ENCODE measurements around the gene ZXDC. TPM values are rescaled to one million over a fixed set of nuclear protein-coding genes. Genes with fewer than 3 reads are reported as not detected.

Gene ZXDC
- total and polyA plus RNA-seq, 9 of the 15 experiments (the other 6 are each of a cell fraction or from before 2014, with no cell fraction given): 0.59 to 13.4 (median 7.3) TPM

DNA sequence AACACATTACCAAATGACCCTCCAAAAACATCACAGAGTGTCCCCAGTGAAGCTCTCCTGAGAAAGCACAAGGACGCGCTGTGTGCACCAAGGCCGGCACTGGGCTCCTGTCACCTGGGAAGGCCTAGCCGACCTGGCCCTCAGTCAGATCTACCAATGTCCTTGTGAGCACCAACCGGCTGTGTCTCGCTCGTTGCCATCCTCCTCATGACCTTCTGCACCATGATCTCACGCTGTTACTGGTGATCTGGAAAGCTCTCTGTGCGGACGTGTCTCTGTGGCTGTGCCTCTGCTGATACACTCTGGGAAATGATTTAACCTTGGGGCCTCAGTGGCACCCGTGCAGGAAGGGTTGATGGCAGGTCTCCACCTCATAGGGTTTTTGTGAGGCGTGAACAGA lies 24.2 kb downstream of the ZXDC start:
- no peak overlapping the region for H3K4me2 ChIP-seq (ENCODE audit: insufficient read depth, low read length)
- H3K36me3 ChIP-seq (ENCODE audit: control insufficient read depth, insufficient read depth, low read length): peaks cover 46% of the 10 kb centered on the region; the same call in 2 of the 3 replicates
- no peak overlapping the region for H2AFZ ChIP-seq (ENCODE audit: low read depth, low read length)
- ChIA-PET CTCF (ENCODE audit: low intra/inter-chr PET ratio) (no interaction called here), POLR2A (interaction anchor here (0.7 to 1.6 kb wide), 3 partner anchors 21 to 204 kb away, joined by 3 to 4 read pairs (median 4); partner anchors contain the start of gene TXNRD3)
- WGBS (ENCODE audit: insufficient coverage, low coverage, missing lambda C conversion rate): 94% methylated on average over 9 of the region's 12 CpGs
- in situ Hi-C loops (cut with MboI) (no loop called here), intact Hi-C loops (cut with micrococcal nuclease) (no loop called here)
- TF ChIP-seq, protein P1, sequence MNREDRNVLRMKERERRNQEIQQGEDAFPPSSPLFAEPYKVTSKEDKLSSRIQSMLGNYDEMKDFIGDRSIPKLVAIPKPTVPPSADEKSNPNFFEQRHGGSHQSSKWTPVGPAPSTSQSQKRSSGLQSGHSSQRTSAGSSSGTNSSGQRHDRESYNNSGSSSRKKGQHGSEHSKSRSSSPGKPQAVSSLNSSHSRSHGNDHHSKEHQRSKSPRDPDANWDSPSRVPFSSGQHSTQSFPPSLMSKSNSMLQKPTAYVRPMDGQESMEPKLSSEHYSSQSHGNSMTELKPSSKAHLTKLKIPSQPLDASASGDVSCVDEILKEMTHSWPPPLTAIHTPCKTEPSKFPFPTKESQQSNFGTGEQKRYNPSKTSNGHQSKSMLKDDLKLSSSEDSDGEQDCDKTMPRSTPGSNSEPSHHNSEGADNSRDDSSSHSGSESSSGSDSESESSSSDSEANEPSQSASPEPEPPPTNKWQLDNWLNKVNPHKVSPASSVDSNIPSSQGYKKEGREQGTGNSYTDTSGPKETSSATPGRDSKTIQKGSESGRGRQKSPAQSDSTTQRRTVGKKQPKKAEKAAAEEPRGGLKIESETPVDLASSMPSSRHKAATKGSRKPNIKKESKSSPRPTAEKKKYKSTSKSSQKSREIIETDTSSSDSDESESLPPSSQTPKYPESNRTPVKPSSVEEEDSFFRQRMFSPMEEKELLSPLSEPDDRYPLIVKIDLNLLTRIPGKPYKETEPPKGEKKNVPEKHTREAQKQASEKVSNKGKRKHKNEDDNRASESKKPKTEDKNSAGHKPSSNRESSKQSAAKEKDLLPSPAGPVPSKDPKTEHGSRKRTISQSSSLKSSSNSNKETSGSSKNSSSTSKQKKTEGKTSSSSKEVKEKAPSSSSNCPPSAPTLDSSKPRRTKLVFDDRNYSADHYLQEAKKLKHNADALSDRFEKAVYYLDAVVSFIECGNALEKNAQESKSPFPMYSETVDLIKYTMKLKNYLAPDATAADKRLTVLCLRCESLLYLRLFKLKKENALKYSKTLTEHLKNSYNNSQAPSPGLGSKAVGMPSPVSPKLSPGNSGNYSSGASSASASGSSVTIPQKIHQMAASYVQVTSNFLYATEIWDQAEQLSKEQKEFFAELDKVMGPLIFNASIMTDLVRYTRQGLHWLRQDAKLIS (CRISPR knock-in tag; IDR thresholded peaks at IDR 0.05): no peak
- TF ChIP-seq CHD4 (IDR thresholded peaks at IDR 0.05; ENCODE audit: insufficient read depth, insufficient replicate concordance, low read depth, low read length, poor library complexity, severe bottlenecking): no peak
- TF ChIP-seq ELF4 (CRISPR knock-in tag; IDR thresholded peaks at IDR 0.05): no peak
- no peak for TF ChIP-seq NR2F6 (CRISPR knock-in tag; IDR thresholded peaks at IDR 0.05)
- TF ChIP-seq PHF20 (IDR thresholded peaks at IDR 0.05; ENCODE audit: partially characterized antibody): no peak
- TF ChIP-seq JUNB (CRISPR knock-in tag; conservative IDR thresholded peaks at IDR 0.05): no peak
- TF ChIP-seq MCM5 (IDR thresholded peaks at IDR 0.05; ENCODE audit: low read depth): no peak
- no peak for TF ChIP-seq HMG20A (CRISPR knock-in tag; conservative IDR thresholded peaks at IDR 0.05)
- no peak for TF ChIP-seq ZEB2 (IDR thresholded peaks at IDR 0.05)
- FAIRE-seq: no peak
- H3K9me3 ChIP-seq (replicated peaks; ENCODE audit: control insufficient read depth, insufficient read depth, low read depth, low read length): no peaks in the 10 kb centered on the region
- no peaks in the 10 kb centered on the region for H3K9me1 ChIP-seq (ENCODE audit: control insufficient read depth, insufficient read depth, low read length)
- H3K79me2 ChIP-seq (ENCODE audit: control insufficient read depth, insufficient read depth, low read length): no peaks in the 10 kb centered on the region; the same call in 2 of the 3 replicates
- H3K4me3 ChIP-seq: no peak overlapping the region
- BruUV-seq (replicated peaks): no TSS peak
- H3K9ac ChIP-seq (ENCODE audit: insufficient read depth in 1 of 2, low read depth in 2 of 2, low read length in 2 of 2): no peak overlapping the region
- H3K4me1 ChIP-seq (replicated peaks in 1 of 2; ENCODE audit: control insufficient read depth in 2 of 2, insufficient read depth in 2 of 2, low read length in 2 of 2): no peaks in the 10 kb centered on the region
- no peak for ATAC-seq
- no peaks in the 10 kb centered on the region; a peak in 1 of 5 replicates for H3K27me3 ChIP-seq (ENCODE audit: control insufficient read depth in 2 of 2, insufficient read depth in 2 of 2, low read length in 2 of 2)
- DNase-seq (ENCODE audit: extremely low read depth in 1 of 4, low spot score in 3 of 4): no peak
- no peaks in the 10 kb centered on the region for H4K20me1 ChIP-seq (replicated peaks; ENCODE audit: control insufficient read depth, insufficient read depth, low read length)
- no peak overlapping the region for H3K27ac ChIP-seq (ENCODE audit: extremely low read depth, low read depth, low read length)
